Measurements from ENCODE around the gene GIPC3. TPM values are rescaled to one million over a fixed set of nuclear protein-coding genes. Genes with fewer than 3 reads are reported as not detected.

GIPC3 gene, protein sequence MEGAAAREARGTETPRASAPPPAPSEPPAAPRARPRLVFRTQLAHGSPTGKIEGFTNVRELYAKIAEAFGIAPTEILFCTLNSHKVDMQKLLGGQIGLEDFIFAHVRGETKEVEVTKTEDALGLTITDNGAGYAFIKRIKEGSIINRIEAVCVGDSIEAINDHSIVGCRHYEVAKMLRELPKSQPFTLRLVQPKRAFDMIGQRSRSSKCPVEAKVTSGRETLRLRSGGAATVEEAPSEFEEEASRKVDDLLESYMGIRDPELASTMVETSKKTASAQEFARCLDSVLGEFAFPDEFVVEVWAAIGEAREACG
- total RNA-seq (2022; extraction: Qiagen RNA extraction; ENCODE audit: low read depth) = 0.19 to 0.33 TPM (median 0.25 TPM) in 5 replicates

DNA sequence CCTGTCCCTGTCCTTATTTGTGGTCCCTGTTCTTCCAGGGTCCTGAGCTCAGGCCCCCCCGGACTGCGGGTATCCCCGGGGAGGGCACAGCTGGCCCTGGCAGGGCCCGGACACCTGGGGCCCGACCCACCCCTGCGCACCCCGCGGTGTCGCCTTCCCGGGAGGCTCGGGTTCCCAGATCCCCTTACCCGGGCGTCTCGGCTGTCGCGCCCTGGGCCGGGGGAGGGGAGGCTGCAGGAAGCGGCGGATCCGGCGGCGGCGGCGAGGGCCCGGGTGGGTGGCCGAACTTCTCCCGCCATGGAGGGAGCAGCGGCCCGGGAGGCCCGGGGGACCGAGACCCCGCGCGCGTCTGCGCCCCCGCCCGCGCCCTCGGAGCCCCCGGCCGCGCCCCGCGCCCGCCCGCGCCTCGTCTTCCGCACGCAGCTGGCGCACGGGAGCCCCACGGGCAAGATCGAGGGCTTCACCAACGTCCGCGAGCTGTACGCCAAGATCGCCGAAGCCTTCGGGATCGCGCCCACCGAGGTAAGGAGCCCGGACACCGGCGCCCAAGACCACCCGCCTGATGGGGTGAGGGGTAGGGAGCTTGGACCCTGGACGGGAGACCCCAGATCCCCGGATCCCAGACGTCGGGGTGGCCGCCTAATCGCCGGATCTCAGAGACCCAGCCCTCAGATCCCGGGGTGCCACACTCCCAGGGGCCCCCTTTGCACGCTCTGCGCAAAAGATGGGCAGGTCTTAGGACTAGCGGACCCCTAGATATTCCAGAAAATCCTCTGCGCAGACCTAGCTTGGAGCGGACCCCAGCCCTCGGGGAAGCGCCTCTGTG is at the start of gene GIPC3:
Gene GIPC3, plus strand, starts transcription at position 178 of the 826 bp plus-strand sequence. Its CDS starts 120 bp downstream, at position 298.

GRCh38 chr19:3538965-3539755 is 46.1 kb upstream of the GIPC3 start, which contains the start of gene TEKTIP1:
Gene TEKTIP1, plus strand, starts transcription at chr19:3539174. Its CDS starts 4 bp downstream, at chr19:3539178.

GRCh38 chr19:3557461-3558248 is 27.6 kb upstream of the GIPC3 start, which contains the start of gene MFSD12:
Gene MFSD12, minus strand, starts transcription at chr19:3557586. Its CDS starts 183 bp downstream, at chr19:3557403.

GRCh38 chr19:3572855-3573161 is 12.5 kb upstream of the GIPC3 start, which contains the start of gene HMG20B:
Gene HMG20B, plus strand, starts transcription at chr19:3572944. Its CDS starts 366 bp downstream, at chr19:3573310.

GRCh38 chr19:3606690-3607289 is 21.5 kb downstream of the GIPC3 start, which contains the start of gene TBXA2R:
Gene TBXA2R, minus strand, starts transcription at chr19:3606875. Its CDS starts 6,241 bp downstream, at chr19:3600634.

DNA sequence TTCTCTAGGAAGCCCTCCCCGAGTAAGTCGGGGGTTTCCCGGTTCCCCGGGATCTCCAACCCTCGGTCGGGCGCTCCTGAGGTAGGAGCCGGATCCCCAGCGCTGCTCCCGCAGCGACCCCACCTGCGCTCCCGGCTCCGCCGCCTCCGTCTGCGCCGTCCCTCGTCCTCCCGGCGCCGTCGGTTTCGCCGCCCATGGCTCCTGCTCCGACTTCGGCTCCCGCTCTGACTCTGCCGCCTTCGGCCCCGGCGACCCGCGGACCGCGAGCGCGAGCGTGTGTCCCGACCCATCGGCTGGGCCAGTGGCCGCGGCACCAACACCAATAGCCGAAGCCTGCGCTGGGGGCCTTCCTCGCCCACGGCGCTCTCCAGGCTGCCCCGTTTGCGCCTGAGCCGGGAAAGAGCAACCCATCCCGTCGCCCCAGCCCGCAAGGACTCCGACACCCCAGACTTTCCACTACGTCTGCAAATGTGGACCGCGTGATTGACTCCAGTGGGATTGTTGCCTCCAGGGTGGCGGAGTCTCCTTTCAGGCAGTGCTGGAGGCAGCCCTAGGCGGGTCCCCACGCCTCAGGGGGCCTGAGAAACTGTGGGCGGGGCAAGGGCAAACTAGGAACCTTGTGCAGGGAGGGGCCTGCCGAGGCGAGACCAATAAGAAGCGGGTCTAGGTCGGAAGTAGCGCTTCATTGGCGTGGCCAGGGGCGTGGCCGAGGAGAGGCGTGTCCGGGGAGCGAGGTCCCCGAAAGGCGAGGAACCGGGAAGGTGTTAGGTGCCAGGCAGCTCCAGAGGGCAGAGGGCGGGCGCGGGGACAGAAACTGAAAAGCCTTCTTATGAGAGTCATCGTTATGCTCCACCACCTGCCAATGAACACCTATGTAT is 41.4 kb downstream of the GIPC3 start, which contains the start of gene CACTIN:
Gene CACTIN, minus strand, starts transcription at position 318 of the 878 bp plus-strand sequence. Its CDS starts 28 bp downstream, at position 290.

Other genes with a start within 250 kb of the GIPC3 start
- 33.9 to 51.5 TPM (median 40.4 TPM) in 5 replicates for gene NFIC, start 218.9 kb upstream of the GIPC3 start, total RNA-seq (2022; extraction: Qiagen RNA extraction; ENCODE audit: low read depth)
- gene SMIM24, start 105.0 kb upstream of the GIPC3 start, total RNA-seq (2022; extraction: Qiagen RNA extraction; ENCODE audit: low read depth) = 0.45 to 0.97 TPM (median 0.62 TPM) in 5 replicates
- gene SMIM44, start 102.0 kb upstream of the GIPC3 start, total RNA-seq (2022; extraction: Qiagen RNA extraction; ENCODE audit: low read depth) = not detected in 5 replicates
- 11.3 to 21.5 TPM (median 16.8 TPM) in 5 replicates for gene DOHH, start 84.8 kb upstream of the GIPC3 start, total RNA-seq (2022; extraction: Qiagen RNA extraction; ENCODE audit: low read depth)
- 21.8 to 35.0 TPM (median 29.2 TPM) in 5 replicates for gene FZR1, start 79.2 kb upstream of the GIPC3 start, total RNA-seq (2022; extraction: Qiagen RNA extraction; ENCODE audit: low read depth)
- gene TEKTIP1, start 46.3 kb upstream of the GIPC3 start, total RNA-seq (2022; extraction: Qiagen RNA extraction; ENCODE audit: low read depth) = 0.16 TPM in 1 of 5 replicates, not detected in the others
- gene MFSD12, start 27.9 kb upstream of the GIPC3 start, total RNA-seq (2022; extraction: Qiagen RNA extraction; ENCODE audit: low read depth) = 137 to 186 TPM (median 169 TPM) in 5 replicates
- gene HMG20B, start 12.5 kb upstream of the GIPC3 start, total RNA-seq (2022; extraction: Qiagen RNA extraction; ENCODE audit: low read depth) = 42.1 to 71.9 TPM (median 58.4 TPM) in 5 replicates
- gene TBXA2R, start 21.4 kb downstream of the GIPC3 start, total RNA-seq (2022; extraction: Qiagen RNA extraction; ENCODE audit: low read depth) = 0.59 to 1.1 TPM (median 0.65 TPM) in 5 replicates
- 12.2 to 20.1 TPM (median 18.8 TPM) in 5 replicates for gene CACTIN, start 41.3 kb downstream of the GIPC3 start, total RNA-seq (2022; extraction: Qiagen RNA extraction; ENCODE audit: low read depth)
- 7.4 to 14.1 TPM (median 11.5 TPM) in 5 replicates for gene PIP5K1C, start 115.0 kb downstream of the GIPC3 start, total RNA-seq (2022; extraction: Qiagen RNA extraction; ENCODE audit: low read depth)
- gene TJP3, start 122.9 kb downstream of the GIPC3 start, total RNA-seq (2022; extraction: Qiagen RNA extraction; ENCODE audit: low read depth) = 0.38 to 0.73 TPM (median 0.53 TPM) in 5 replicates
- 9.3 to 15.0 TPM (median 13.3 TPM) in 5 replicates for gene APBA3, start 176.2 kb downstream of the GIPC3 start, total RNA-seq (2022; extraction: Qiagen RNA extraction; ENCODE audit: low read depth)
- 61.7 to 79.2 TPM (median 66.2 TPM) in 5 replicates for gene MRPL54, start 177.2 kb downstream of the GIPC3 start, total RNA-seq (2022; extraction: Qiagen RNA extraction; ENCODE audit: low read depth)
- gene RAX2, start 186.8 kb downstream of the GIPC3 start, total RNA-seq (2022; extraction: Qiagen RNA extraction; ENCODE audit: low read depth) = not detected in 5 replicates
- gene MATK, start 200.9 kb downstream of the GIPC3 start, total RNA-seq (2022; extraction: Qiagen RNA extraction; ENCODE audit: low read depth) = 0.82 to 1.9 TPM (median 1.1 TPM) in 5 replicates